ENCODE results near the gene PAK6. TPM values are rescaled to one million over a fixed set of nuclear protein-coding genes. Genes with fewer than 3 reads are reported as not detected.

PAK6 gene
- total and polyA plus RNA-seq, 9 of the 15 experiments (the other 6 are each of a cell fraction or from before 2014, with no cell fraction given) = 0.03 to 0.74 (median 0.16) TPM; not detected in 2

DNA sequence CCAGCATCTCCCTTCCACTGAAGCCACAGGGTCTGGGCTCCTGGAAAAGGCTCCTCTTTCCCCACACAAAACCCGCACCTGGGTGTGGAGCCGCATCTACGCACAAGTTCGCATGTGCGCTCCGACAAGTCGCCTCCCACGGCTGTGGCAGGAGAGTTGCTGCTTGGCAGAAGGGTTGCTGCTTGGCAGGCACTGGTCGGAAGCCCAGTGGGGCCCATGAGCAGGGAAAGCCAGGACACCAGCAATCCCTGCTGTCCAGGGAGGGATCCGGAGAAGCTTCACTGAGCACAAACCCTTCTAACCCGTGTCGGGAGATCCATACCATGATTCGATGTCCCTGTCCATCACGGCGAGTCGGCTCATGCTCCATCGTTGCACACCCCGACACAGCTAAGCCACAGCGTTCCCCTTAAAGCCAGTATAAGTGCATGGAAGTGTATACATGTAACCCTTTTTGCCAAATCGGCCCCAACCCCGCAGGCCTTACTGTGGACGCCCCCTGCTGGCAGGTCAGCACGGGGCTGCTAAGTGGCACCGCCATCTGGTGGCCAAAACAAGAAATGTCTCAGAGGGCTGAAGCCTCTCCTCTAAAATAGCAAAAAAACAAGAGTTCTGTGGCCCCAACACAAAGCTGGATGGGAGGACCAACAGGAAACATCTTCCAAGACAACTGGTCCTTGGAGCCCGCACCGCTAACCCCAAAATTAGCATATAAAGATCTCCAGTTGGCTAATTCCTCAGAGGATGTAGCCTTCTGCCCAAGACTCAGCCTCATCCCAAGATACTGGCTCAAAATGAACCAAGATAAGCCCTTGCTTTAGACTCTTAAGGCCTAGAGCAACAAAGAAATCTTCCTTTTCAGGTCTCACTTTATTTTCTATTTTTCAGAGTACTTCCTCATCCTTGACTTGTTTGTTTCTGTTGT is 35.7 kb downstream of the PAK6 start (continued):
- no peak for TF ChIP-seq BRD9 (IDR thresholded peaks at IDR 0.05; ENCODE audit: low read depth, partially characterized antibody)
- no peak for TF ChIP-seq RAD51 (IDR thresholded peaks at IDR 0.05; ENCODE audit: borderline replicate concordance, low read depth)
- TF ChIP-seq CXXC5 (CRISPR knock-in tag; IDR thresholded peaks at IDR 0.05) = 0 out of 2 replicates have a peak, but pooled peaks have one; percentile 15
- peak; percentile 76 for TF ChIP-seq RB1 (IDR thresholded peaks at IDR 0.05; ENCODE audit: low read depth)
- TF ChIP-seq ZFP1 (CRISPR knock-in tag; IDR thresholded peaks at IDR 0.05) = no peak
- no peak for TF ChIP-seq MCM7 (IDR thresholded peaks at IDR 0.05)
- no peak for TF ChIP-seq ZNF124 (CRISPR knock-in tag; IDR thresholded peaks at IDR 0.05)
- TF ChIP-seq PURB (CRISPR knock-in tag; IDR thresholded peaks at IDR 0.05; ENCODE audit: low read depth) = no peak
- TF ChIP-seq NBN (IDR thresholded peaks at IDR 0.05; ENCODE audit: low read depth) = peak; percentile 31; the same call in 1 of the 2 replicates
- TF ChIP-seq HNRNPH1 (optimal IDR thresholded peaks at IDR 0.05; ENCODE audit: low read depth, low read length) = no peak
- TF ChIP-seq PPARD (CRISPR knock-in tag; IDR thresholded peaks at IDR 0.05) = no peak
- no peak for TF ChIP-seq HMGN3 (IDR thresholded peaks at IDR 0.05; ENCODE audit: borderline replicate concordance, extremely low read depth, insufficient read length, low read depth, low read length)
- TF ChIP-seq DACH1 (IDR thresholded peaks at IDR 0.05; ENCODE audit: partially characterized antibody) = no peak
- no peak for TF ChIP-seq ZNF830 (CRISPR knock-in tag; IDR thresholded peaks at IDR 0.05)
- no peak for TF ChIP-seq ZNF232 (CRISPR knock-in tag; IDR thresholded peaks at IDR 0.05)
- no peak for TF ChIP-seq IRF2 (CRISPR knock-in tag; IDR thresholded peaks at IDR 0.05)
- TF ChIP-seq, protein P1, sequence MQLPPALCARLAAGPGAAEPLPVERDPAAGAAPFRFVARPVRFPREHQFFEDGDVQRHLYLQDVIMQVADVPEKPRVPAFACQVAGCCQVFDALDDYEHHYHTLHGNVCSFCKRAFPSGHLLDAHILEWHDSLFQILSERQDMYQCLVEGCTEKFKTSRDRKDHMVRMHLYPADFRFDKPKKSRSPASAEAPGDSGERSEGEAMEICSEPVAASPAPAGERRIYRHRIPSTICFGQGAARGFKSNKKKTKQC (CRISPR knock-in tag; IDR thresholded peaks at IDR 0.05) = no peak
- TF ChIP-seq MTF1 (CRISPR knock-in tag; IDR thresholded peaks at IDR 0.05; ENCODE audit: borderline replicate concordance) = no peak
- TF ChIP-seq, protein P2, sequence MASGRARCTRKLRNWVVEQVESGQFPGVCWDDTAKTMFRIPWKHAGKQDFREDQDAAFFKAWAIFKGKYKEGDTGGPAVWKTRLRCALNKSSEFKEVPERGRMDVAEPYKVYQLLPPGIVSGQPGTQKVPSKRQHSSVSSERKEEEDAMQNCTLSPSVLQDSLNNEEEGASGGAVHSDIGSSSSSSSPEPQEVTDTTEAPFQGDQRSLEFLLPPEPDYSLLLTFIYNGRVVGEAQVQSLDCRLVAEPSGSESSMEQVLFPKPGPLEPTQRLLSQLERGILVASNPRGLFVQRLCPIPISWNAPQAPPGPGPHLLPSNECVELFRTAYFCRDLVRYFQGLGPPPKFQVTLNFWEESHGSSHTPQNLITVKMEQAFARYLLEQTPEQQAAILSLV (tag; IDR thresholded peaks at IDR 0.05) = no peak
- TF ChIP-seq ZNF695 (CRISPR knock-in tag; IDR thresholded peaks at IDR 0.05) = no peak
- TF ChIP-seq CBFA2T3 (IDR thresholded peaks at IDR 0.05) = no peak
- no peak for TF ChIP-seq NFIX (CRISPR knock-in tag; IDR thresholded peaks at IDR 0.05; ENCODE audit: low read depth)
- TF ChIP-seq RBM14 (IDR thresholded peaks at IDR 0.05; ENCODE audit: borderline replicate concordance, insufficient read depth, low read depth, low read length) = no peak
- peak; percentile 100 for TF ChIP-seq XRCC5 (IDR thresholded peaks at IDR 0.05; ENCODE audit: low read depth, low read length)
- no peak for TF ChIP-seq ZNF263 (CRISPR knock-in tag; IDR thresholded peaks at IDR 0.05; ENCODE audit: borderline replicate concordance)
- TF ChIP-seq ZNF324 (CRISPR knock-in tag; IDR thresholded peaks at IDR 0.05) = no peak
- TF ChIP-seq, protein P3, sequence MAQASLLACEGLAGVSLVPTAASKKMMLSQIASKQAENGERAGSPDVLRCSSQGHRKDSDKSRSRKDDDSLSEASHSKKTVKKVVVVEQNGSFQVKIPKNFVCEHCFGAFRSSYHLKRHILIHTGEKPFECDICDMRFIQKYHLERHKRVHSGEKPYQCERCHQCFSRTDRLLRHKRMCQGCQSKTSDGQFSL (CRISPR knock-in tag; IDR thresholded peaks at IDR 0.05) = no peak
- TF ChIP-seq, protein P3 (tag; IDR thresholded peaks at IDR 0.05) = no peak

All from K562 (cell line).